H9 (cell line): ENCODE results near the gene MARCHF10. TPM values are rescaled to one million over a fixed set of nuclear protein-coding genes. Genes with fewer than 3 reads are reported as not detected.

ENCODE experiments used
- DNase-seq: peaks from one replicate; pipeline ENCODE4 v3.0.0-alpha.2; 2017
- H2AFZ ChIP-seq: one replicate; pipeline ENCODE4 v1.6.1; 2013; ENCODE audit warnings: mild to moderate bottlenecking, low read length, control low read depth, moderate library complexity
- H2AK5ac ChIP-seq: 2 replicates; pipeline ENCODE4 v1.6.1; 2013; ENCODE audit warnings: low read length, control low read depth, mixed read lengths; ENCODE audit not compliant: insufficient read length
- H2BK120ac ChIP-seq: one replicate; pipeline ENCODE4 v1.6.1; 2013; ENCODE audit warnings: low read depth, mild to moderate bottlenecking, low read length, control low read depth, inconsistent platforms; ENCODE audit not compliant: poor library complexity, severe bottlenecking
- H2BK12ac ChIP-seq: 2 replicates; pipeline ENCODE4 v1.6.1; 2013; ENCODE audit warnings: low read length, control low read depth, mixed read lengths, low read depth; ENCODE audit not compliant: insufficient read length
- H2BK15ac ChIP-seq: 2 replicates; pipeline ENCODE4 v1.6.1; 2013; ENCODE audit warnings: low read depth, low read length, control low read depth
- H2BK20ac ChIP-seq: one replicate; pipeline ENCODE4 v1.6.1; 2013; ENCODE audit warnings: low read depth, mild to moderate bottlenecking, low read length, control low read depth, inconsistent platforms; ENCODE audit not compliant: poor library complexity, severe bottlenecking
- H2BK5ac ChIP-seq: 2 replicates; pipeline ENCODE4 v1.6.1; 2013; ENCODE audit warnings: low read length, control low read depth, mixed read lengths; ENCODE audit not compliant: insufficient read length
- H3K14ac ChIP-seq: 2 replicates; pipeline ENCODE4 v1.6.1; 2013; ENCODE audit warnings: low read length, control low read depth; ENCODE audit not compliant: insufficient read depth
- H3K18ac ChIP-seq: 2 replicates; pipeline ENCODE4 v1.6.1; 2013; ENCODE audit warnings: low read depth, mild to moderate bottlenecking, mixed read lengths, low read length, control low read depth; ENCODE audit not compliant: insufficient read length
- H3K23ac ChIP-seq: 2 replicates; pipeline ENCODE4 v1.6.1; 2013; ENCODE audit warnings: low read length, control low read depth, mixed read lengths, low read depth; ENCODE audit not compliant: insufficient read length
- H3K23me2 ChIP-seq: 2 replicates; pipeline ENCODE4 v1.6.1; 2013; ENCODE audit warnings: low read depth, mild to moderate bottlenecking, mixed read lengths, low read length, control low read depth; ENCODE audit not compliant: insufficient read length, poor library complexity, severe bottlenecking
- H3K27ac ChIP-seq: 2 replicates; pipeline ENCODE4 v1.5.1; 2013; ENCODE audit warnings: low read length, control low read depth, mixed read lengths, low read depth; ENCODE audit not compliant: insufficient read length
- H3K27me3 ChIP-seq: 2 replicates; pipeline ENCODE4 v1.6.1; 2013; ENCODE audit warnings: low read length, control low read depth, inconsistent platforms; ENCODE audit not compliant: insufficient read depth
- H3K4ac ChIP-seq: 2 replicates; pipeline ENCODE4 v1.6.1; 2013; ENCODE audit warnings: low read depth, mild to moderate bottlenecking, control low read depth, inconsistent platforms, low read length, moderate library complexity
- H3K4me1 ChIP-seq: 2 replicates; pipeline ENCODE4 v1.6.1; 2013; ENCODE audit warnings: low read length, control low read depth, inconsistent platforms; ENCODE audit not compliant: insufficient read depth
- H3K4me2 ChIP-seq: 2 replicates; pipeline ENCODE4 v1.6.1; 2013; ENCODE audit warnings: low read length, control low read depth, mixed read lengths; ENCODE audit not compliant: insufficient read length, insufficient read depth
- H3K56ac ChIP-seq: 2 replicates; pipeline ENCODE4 v1.6.1; 2013; ENCODE audit warnings: low read depth, mild to moderate bottlenecking, mixed read lengths, low read length, control low read depth; ENCODE audit not compliant: insufficient read length
- H3K79me1 ChIP-seq: 2 replicates; pipeline ENCODE4 v1.6.1; 2013; ENCODE audit warnings: low read depth, mild to moderate bottlenecking, moderate library complexity, low read length, control low read depth, inconsistent platforms; ENCODE audit not compliant: insufficient read depth, poor library complexity, severe bottlenecking
- H3K79me2 ChIP-seq: 2 replicates; pipeline ENCODE4 v1.6.1; 2013; ENCODE audit warnings: low read length, control low read depth, inconsistent platforms; ENCODE audit not compliant: insufficient read depth
- H3K9ac ChIP-seq: 2 replicates; pipeline ENCODE4 v1.6.1; 2013; ENCODE audit warnings: low read length, control low read depth, mixed read lengths; ENCODE audit not compliant: insufficient read length; ENCODE audit errors: extremely low read depth
- H3K9me3 ChIP-seq: one replicate; pipeline ENCODE4 v1.6.1; 2013; ENCODE audit warnings: low read depth, low read length, inconsistent platforms; ENCODE audit not compliant: control insufficient read depth
- H3T11ph ChIP-seq: one replicate; pipeline ENCODE4 v1.6.1; 2013; ENCODE audit warnings: mild to moderate bottlenecking, low read length, control low read depth, inconsistent platforms
- H4K20me1 ChIP-seq: one replicate; pipeline ENCODE4 v1.6.1; 2013; ENCODE audit not compliant: control insufficient read depth, insufficient read length, insufficient read depth
- H4K5ac ChIP-seq: 2 replicates; pipeline ENCODE4 v1.6.1; 2013; ENCODE audit warnings: low read depth, mild to moderate bottlenecking, mixed read lengths, low read length, control low read depth; ENCODE audit not compliant: insufficient read length
- H4K8ac ChIP-seq: replicated peaks from 2 replicates; pipeline ENCODE4 v1.6.1; 2013; ENCODE audit warnings: low read length, control low read depth, mixed read lengths, low read depth; ENCODE audit not compliant: insufficient read length
- H4K91ac ChIP-seq: 2 replicates; pipeline ENCODE4 v1.6.1; 2013; ENCODE audit warnings: low read depth, mild to moderate bottlenecking, moderate library complexity, mixed read lengths, low read length, control low read depth; ENCODE audit not compliant: insufficient read length
- H3K27ac Mint-ChIP-seq, 3 experiments: 2 replicates in 2 of 3; 3 replicates in 1 of 3; pipeline ENCODE4 v1.8.0; 2020 to 2021; ENCODE audit warnings: mixed read lengths in 3 of 3, mild to moderate bottlenecking in 1 of 3, moderate library complexity in 1 of 3
- H3K27me3 Mint-ChIP-seq: 2 replicates; pipeline ENCODE4 v1.8.0; 2021; ENCODE audit warnings: low read depth, mild to moderate bottlenecking, moderate library complexity, mixed read lengths
- H3K36me3 Mint-ChIP-seq, 3 experiments: 2 replicates in 2 of 3; 3 replicates in 1 of 3; pipeline ENCODE4 v1.8.0; 2020 to 2021; ENCODE audit warnings: low read depth in 3 of 3, mixed read lengths in 3 of 3; ENCODE audit not compliant: insufficient read depth in 1 of 3
- H3K4me1 Mint-ChIP-seq, 2 experiments: 2 replicates each; pipeline ENCODE4 v1.8.0; 2020; ENCODE audit warnings: mixed read lengths in 2 of 2
- H3K4me3 Mint-ChIP-seq, 2 experiments: 2 replicates in 1 of 2; 3 replicates in 1 of 2; pipeline ENCODE4 v1.8.0; 2020 to 2021; ENCODE audit warnings: mild to moderate bottlenecking in 2 of 2, mixed read lengths in 2 of 2, moderate library complexity in 1 of 2
- H3K9me3 Mint-ChIP-seq, 2 experiments: 2 replicates in 1 of 2; 3 replicates in 1 of 2; pipeline ENCODE4 v1.8.0; 2020; ENCODE audit warnings: mild to moderate bottlenecking in 2 of 2, mixed read lengths in 2 of 2, moderate library complexity in 1 of 2
- CTCF ChIP-seq: fragments of 200-600 bp; sonication (generic); conservative IDR thresholded peaks from 3 replicates; pipeline ENCODE4 v1.8.0; 2021; ENCODE audit warnings: antibody characterized with exemption, mild to moderate bottlenecking
- WGBS: extraction: QIAGEN DNeasy Blood & Tissue Kit; methylation state at CpG from one replicate; pipeline ENCODE4 v1.1.7; 2013; ENCODE audit warnings: missing lambda C conversion rate, low lambda C conversion rate, mixed read lengths; ENCODE audit not compliant: insufficient read length; ENCODE audit errors: extremely low coverage; 5-methylcytosine and 5-hydroxymethylcytosine counted together
- total RNA-seq: library from RNA; stranded (reverse); gene quantifications from 2 replicates; pipeline ENCODE4 v1.2.1, GENCODE V29; 2021

MARCHF10 gene
- total RNA-seq, 1 experiment from 2014 or later, result not detected

DNA sequence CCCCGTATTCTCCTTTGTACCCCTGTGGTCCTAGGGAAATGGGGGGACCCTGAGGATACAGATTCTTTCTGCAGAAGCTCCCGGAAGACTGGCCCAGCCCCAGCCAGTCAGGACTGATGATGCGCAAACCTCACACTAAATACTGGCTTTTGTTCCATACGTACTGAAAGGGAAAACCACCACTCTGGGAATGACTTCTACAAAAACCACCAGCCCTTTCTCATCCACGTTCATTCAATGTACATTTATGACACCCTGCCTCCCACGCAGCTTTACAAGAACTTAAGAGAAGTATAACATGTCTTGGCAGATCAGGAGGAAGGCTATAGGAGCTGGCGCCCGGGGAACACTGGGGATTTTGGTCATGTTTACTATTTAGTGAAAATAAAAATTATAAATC lies 70.6 kb downstream of the MARCHF10 start:
- H3K27ac Mint-ChIP-seq, result no peak overlapping the region
- Histone ChIP-seq H2BK20ac (no peak overlapping the region), H3K56ac (no peak overlapping the region), H3K4me2 (no peak overlapping the region), H4K20me1 (no peaks in the 10 kb centered on the region), H3K9ac (no peak overlapping the region), H3K18ac (no peak overlapping the region), H2BK5ac (no peak overlapping the region), H2AK5ac (no peak overlapping the region), H3K23me2 (no peaks in the 10 kb centered on the region), H4K8ac (no peak overlapping the region), H2AFZ (no peak overlapping the region), H2BK15ac (no peak overlapping the region), H2BK12ac (no peak overlapping the region), H4K5ac (no peak overlapping the region), H3K27me3 (no peaks in the 10 kb centered on the region), H2BK120ac (no peak overlapping the region), H3K4me1 (peaks cover 12% of the 10 kb centered on the region; the same call in 1 of the 2 replicates), H3K79me1 (no peaks in the 10 kb centered on the region), H3K14ac (no peak overlapping the region), H3K23ac (no peak overlapping the region), H3K4ac (no peak overlapping the region), H4K91ac (no peak overlapping the region), H3K9me3 (no peaks in the 10 kb centered on the region), H3K27ac (no peak overlapping the region), H3T11ph (no peak overlapping the region), H3K79me2 (no peaks in the 10 kb centered on the region)
- no CpG with 5 or more reads among the region's 8 CpGs for WGBS
- peaks cover 37 to 41% of the 10 kb centered on the region in 2 experiments for H3K4me1 Mint-ChIP-seq
- no peaks in the 10 kb centered on the region for H3K27me3 Mint-ChIP-seq
- H3K9me3 Mint-ChIP-seq, result no peaks in the 10 kb centered on the region
- no peak overlapping the region for H3K4me3 Mint-ChIP-seq
- DNase-seq, result peak; percentile 21
- no peak for TF ChIP-seq CTCF
- no peaks in the 10 kb centered on the region for H3K36me3 Mint-ChIP-seq
